ENCODE results near the gene TRIM46.
"Not testable (repeated sequence)": the region's sequence is repeated elsewhere in the genome, so short reads cannot be mapped to it uniquely, and the experiment has no call there.

DNA sequence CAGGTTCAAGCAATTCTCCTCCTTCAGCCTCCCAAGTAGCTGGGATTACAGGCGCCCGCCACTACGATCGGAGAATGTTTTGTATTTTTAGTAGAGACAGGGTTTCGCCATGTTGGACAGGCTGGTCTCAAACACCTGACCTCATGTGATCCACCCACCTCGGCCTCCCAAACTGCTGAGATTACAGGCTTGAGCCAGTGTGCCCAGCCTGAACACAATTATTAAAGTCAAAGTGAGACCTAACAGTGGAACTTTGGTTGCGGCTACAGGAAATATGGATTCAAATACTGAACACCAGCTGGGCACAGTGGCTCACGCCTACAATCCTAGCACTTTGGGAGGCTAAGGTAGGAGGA is 51.7 kb downstream of the TRIM46 start:
- TF ChIP-seq CTCF (IDR thresholded peaks at IDR 0.05; ENCODE audit: insufficient read depth, low read length, poor library complexity, severe bottlenecking); EZH2phosphoT487 (conservative IDR thresholded peaks at IDR 0.05; ENCODE audit: low read length): not testable (repeated sequence)
